Urinary bladder (tissue), 4 donors: ENCODE measurements around the gene PROSER1. TPM values are rescaled to one million over a fixed set of nuclear protein-coding genes. Genes with fewer than 3 reads are reported as not detected.
"Not testable (repeated sequence)": the region's sequence is repeated elsewhere in the genome, so short reads cannot be mapped to it uniquely, and the experiment has no call there.

Experiments used
- DNase-seq: peaks from one replicate; pipeline ENCODE4 v3.0.0-alpha.2; 2015; ENCODE audit errors: extremely low spot score
- H3K27ac ChIP-seq: one replicate; pipeline ENCODE4 v1.5.1; 2013; ENCODE audit warnings: low read depth, mild to moderate bottlenecking, moderate library complexity
- H3K36me3 ChIP-seq: one replicate; pipeline ENCODE4 v1.6.1; 2013; ENCODE audit warnings: mild to moderate bottlenecking, moderate library complexity; ENCODE audit not compliant: insufficient read depth
- H3K4me1 ChIP-seq: one replicate; pipeline ENCODE4 v1.6.1; 2013; ENCODE audit warnings: mild to moderate bottlenecking, moderate library complexity; ENCODE audit not compliant: insufficient read depth
- H3K4me3 ChIP-seq: one replicate; pipeline ENCODE4 v1.5.1; 2013; ENCODE audit warnings: low read depth, low read length
- WGBS: extraction: QIAGEN DNeasy Blood & Tissue Kit; methylation state at CpG from one replicate; pipeline ENCODE4 v1.1.7; 2013; 5-methylcytosine and 5-hydroxymethylcytosine counted together
- polyA plus RNA-seq: library from polyadenylated mRNA; stranded (reverse); fragments of 200-250 nt; gene quantifications from one replicate; pipeline ENCODE4 v1.2.3, GENCODE V29; 2013
- total RNA-seq: library from RNA; depleted of rRNA; stranded (reverse); fragments of >200 nt; gene quantifications from one replicate; pipeline ENCODE4 v1.2.3, GENCODE V29; 2014
- donor health status: healthy with polysubstance abuse.
- donor health status: healthy.

PROSER1 gene
- 33.8 TPM for total RNA-seq
- polyA plus RNA-seq = 8.1 TPM

DNA sequence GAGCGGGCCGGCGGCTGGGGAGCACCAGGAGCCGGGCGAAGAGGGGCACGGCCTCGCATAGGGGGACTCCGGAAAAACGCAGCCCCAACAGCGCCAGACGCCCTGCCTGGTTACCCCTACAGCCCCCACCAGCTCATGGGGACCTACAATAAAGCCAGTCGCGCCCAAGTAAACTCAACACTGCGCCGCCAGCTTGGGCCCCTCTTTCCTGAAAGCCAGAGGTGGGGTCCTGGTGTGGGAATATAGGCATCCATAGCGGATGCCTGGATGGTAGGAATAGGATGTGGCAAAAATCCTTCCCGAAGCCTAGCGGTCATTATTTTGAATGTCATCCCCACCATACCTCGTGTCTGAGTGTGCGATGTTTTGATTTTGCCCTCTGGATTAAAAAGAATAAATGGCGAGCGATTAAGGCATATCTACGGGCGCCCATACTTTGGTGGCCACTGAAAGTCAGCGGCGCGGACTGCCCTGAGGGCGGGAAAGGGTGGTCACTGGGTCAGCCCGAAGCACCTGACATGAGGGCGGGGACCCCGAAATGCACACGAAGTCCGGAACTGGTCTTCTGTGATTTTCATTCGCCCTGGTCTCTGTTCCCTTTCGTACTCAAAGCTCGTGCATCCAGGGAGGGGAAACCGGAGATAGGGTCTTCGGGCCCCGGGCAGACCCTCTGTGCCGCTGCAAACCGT, at the start of gene PROSER1, which contains the start of gene NHLRC3:
PROSER1 (minus strand) TSS at position 210 of the 689 bp plus-strand sequence. CDS start 847 bp downstream, outside the sequence.
NHLRC3 (plus strand) TSS at position 577 of the 689 bp plus-strand sequence. CDS start 184 bp downstream, outside the sequence.
- peak within 1 kb of the TSS; percentile 82 for H3K27ac ChIP-seq
- peak within 1 kb of the TSS; percentile 87 for H3K4me3 ChIP-seq
- H3K36me3 ChIP-seq = no peaks in the 10 kb centered on the region
- under 1% methylated on average over 41 of the region's 41 CpGs for WGBS
- peaks cover 3% of the 10 kb centered on the region for H3K4me1 ChIP-seq
- peak; percentile 97 for DNase-seq

DNA sequence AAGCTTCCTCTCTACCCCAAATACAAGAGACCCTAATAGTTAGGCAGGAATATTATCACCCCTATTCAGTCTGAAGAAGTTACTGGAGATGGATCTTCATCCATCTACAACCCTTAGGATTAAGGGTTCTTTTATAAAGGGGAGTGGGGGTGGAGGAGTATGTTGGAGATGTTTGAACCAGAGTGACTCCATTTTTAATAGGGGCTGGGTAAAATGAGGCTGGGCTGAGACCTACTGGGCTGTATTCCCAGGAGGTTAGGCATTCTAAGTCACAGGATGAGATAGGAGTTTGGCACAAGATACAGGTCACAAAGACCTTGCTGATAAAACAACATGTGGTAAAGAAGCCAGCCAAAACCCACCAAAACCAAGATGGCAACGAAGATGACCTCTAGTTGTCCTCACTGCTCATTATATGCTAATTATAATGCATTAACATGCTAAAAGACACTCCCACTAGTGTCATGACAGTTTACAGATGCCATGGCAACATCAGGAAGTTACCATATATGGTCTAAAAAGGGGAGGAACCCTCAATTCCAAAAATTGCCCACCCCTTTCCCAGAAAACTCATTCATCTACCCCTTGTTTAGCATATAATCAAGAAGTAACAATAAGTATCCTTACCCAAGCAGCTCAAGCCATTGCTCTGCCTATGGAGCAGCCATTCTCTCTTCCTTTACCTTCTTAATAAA, 48.5 kb upstream of the PROSER1 start:
- not testable (repeated sequence) for H3K4me3 ChIP-seq, H3K36me3 ChIP-seq, DNase-seq, H3K4me1 ChIP-seq, H3K27ac ChIP-seq
- WGBS = 56% methylated on average over 1 of the region's 1 CpG

DNA sequence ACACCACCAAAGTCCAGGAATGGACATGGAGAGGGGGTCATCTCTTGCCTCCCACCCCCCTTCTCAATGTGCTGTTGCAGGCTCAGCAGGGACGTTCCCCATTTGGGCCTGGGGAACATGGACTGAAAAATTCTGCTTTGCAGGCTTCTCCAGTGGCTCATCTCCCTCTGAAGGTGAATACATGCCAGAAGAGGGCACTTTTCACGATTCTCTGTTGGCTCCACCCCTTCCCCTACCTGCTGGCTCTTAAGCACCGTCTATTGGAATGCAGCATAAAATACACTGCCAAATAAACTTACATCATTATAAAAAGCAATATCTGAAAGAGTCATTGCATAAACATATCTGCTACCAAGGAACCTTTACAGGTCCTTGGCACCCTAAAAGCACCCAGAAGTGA, 36.1 kb upstream of the PROSER1 start:
- Histone ChIP-seq H3K4me3 (no peak overlapping the region), H3K36me3 (no peaks in the 10 kb centered on the region), H3K27ac (no peak overlapping the region), H3K4me1 (no peaks in the 10 kb centered on the region)
- WGBS = 49% methylated on average over 3 of the region's 3 CpGs
- no peak for DNase-seq

DNA sequence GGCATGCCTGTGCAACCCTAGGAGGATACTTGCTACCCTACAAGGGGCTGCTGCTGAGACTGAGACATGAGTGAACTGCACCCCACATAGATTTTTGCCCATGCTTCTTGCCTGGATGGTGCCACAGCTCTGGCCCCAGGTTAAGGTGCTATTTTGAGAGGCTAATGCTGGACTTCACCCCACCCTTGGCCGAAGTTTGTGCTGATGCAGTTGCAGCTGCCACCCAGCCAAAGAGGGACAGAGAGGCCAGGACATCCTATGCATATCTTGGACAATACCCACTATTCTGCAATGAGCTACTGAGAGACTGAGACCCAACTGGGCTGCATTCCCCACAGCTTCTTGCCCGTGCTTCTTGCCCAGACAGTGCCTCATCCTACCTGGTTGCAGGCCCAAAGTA, 35.0 kb upstream of the PROSER1 start:
- H3K4me3 ChIP-seq = no peak overlapping the region
- no peaks in the 10 kb centered on the region for H3K36me3 ChIP-seq
- no peak overlapping the region for H3K27ac ChIP-seq
- no peak for DNase-seq
- H3K4me1 ChIP-seq = no peaks in the 10 kb centered on the region
- 89% methylated on average over 2 of the region's 2 CpGs for WGBS

DNA sequence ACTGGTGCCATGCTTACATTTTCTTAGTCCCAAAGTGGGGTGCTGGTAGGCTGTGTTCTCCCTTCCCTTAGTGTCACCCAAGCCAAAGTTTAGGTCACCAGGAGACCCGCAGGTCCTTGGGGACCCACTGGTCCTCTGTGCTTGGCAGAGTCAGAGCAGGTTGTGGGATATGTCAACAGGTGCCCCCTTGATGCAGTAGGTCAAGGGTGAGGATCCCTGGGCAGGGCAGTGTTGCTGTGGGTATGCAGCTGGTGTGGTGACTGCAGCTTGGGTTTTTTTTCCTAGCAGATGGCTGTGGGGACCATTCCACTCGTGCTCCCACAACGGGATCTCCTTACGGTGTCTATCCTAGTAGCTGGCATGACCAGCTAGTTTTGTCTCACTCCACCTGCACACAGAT, 24.1 kb upstream of the PROSER1 start:
- Histone ChIP-seq H3K36me3 (peaks cover 1% of the 10 kb centered on the region), H3K4me1 (no peaks in the 10 kb centered on the region), H3K27ac (no peak overlapping the region), H3K4me3 (no peak overlapping the region)
- WGBS = 97% methylated on average over 4 of the region's 4 CpGs
- DNase-seq = no peak

GRCh38 chr13:39058040-39058439, 20.2 kb upstream of the PROSER1 start:
- Histone ChIP-seq H3K4me3 (no peak overlapping the region), H3K27ac (no peak overlapping the region), H3K36me3 (peaks cover 1% of the 10 kb centered on the region), H3K4me1 (no peaks in the 10 kb centered on the region)
- no peak for DNase-seq

GRCh38 chr13:39056018-39056417, 18.1 kb upstream of the PROSER1 start:
- 97% methylated on average over 1 of the region's 1 CpG for WGBS
- H3K27ac ChIP-seq = no peak overlapping the region
- H3K36me3 ChIP-seq = peaks cover 1% of the 10 kb centered on the region
- DNase-seq = no peak
- no peak overlapping the region for H3K4me3 ChIP-seq
- H3K4me1 ChIP-seq = no peaks in the 10 kb centered on the region

- WGBS = 83% methylated on average over 3 of the region's 3 CpGs
- no peak overlapping the region for H3K4me3 ChIP-seq
These were observed 16.2 kb upstream of the PROSER1 start for GRCh38 chr13:39054112-39054511.

DNA sequence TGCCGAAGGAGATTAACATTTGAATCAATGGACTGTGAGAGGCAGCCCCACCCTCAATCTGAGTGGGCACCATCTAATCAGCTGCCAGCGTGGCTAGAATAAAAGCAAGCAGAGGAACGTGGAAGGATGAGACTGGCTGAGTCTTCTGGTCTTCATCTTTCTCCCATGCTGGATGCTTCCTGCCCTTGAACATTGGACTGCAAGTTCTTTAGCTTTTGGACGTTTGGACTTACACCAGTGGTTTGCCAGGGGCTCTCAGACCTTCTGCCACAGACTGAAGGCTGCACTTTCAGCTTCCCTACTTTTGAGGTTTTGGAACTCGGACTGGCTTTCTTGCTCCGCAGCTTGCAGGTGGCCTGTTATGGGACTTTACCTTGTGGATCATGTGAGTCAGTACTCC, 15.1 kb upstream of the PROSER1 start:
- H3K27ac ChIP-seq = no peak overlapping the region

More at GRCh38 chr13:39054112-39054511, 16.2 kb upstream of the PROSER1 start:
- Histone ChIP-seq H3K27ac (no peak overlapping the region), H3K4me1 (no peaks in the 10 kb centered on the region), H3K36me3 (no peaks in the 10 kb centered on the region)
- DNase-seq = no peak

GRCh38 chr13:39051157-39051556, 13.3 kb upstream of the PROSER1 start:
- H3K27ac ChIP-seq = no peak overlapping the region
- no peak for DNase-seq
- H3K36me3 ChIP-seq = peaks cover 1% of the 10 kb centered on the region
- H3K4me3 ChIP-seq = no peak overlapping the region
- no peaks in the 10 kb centered on the region for H3K4me1 ChIP-seq
- 47% methylated on average over 1 of the region's 1 CpG for WGBS

More for the DNA sequence above, 15.1 kb upstream of the PROSER1 start:
- DNase-seq = no peak
- Histone ChIP-seq H3K4me3 (no peak overlapping the region), H3K4me1 (no peaks in the 10 kb centered on the region), H3K36me3 (no peaks in the 10 kb centered on the region)
- 76% methylated on average over 6 of the region's 6 CpGs for WGBS

- peaks cover 1% of the 10 kb centered on the region for H3K36me3 ChIP-seq
- H3K27ac ChIP-seq = no peak overlapping the region
- no peak overlapping the region for H3K4me3 ChIP-seq
- DNase-seq = no peak
- H3K4me1 ChIP-seq = no peaks in the 10 kb centered on the region
- WGBS = 87% methylated on average over 3 of the region's 3 CpGs
These were observed 11.4 kb upstream of the PROSER1 start for GRCh38 chr13:39049274-39049673.

GRCh38 chr13:39048806-39049205, 10.9 kb upstream of the PROSER1 start:
- Histone ChIP-seq H3K4me3 (no peak overlapping the region), H3K36me3 (peaks cover 1% of the 10 kb centered on the region), H3K27ac (no peak overlapping the region), H3K4me1 (no peaks in the 10 kb centered on the region)
- DNase-seq = no peak

- no peak for DNase-seq
These were observed 9.7 kb upstream of the PROSER1 start for GRCh38 chr13:39047560-39047959.

DNA sequence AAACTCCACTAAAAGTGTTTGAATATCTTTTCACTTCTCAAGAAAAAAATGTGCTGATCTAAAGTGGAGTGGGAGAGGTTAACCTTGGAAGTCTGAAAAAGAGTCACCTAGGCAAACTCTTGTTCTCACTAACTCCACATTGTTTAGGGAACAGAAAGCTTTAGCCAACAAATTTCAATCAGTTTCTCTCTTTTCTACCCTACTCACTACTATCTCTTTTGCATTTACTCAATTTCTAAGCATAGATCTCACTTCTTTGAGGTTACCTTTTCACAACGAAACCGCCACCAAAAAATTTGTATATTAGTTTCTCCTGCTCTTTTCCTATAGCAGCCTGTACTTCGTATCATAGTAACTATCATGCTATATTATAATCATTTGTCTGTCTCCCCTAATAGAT, 6.6 kb upstream of the PROSER1 start:
- no peak for DNase-seq
- no peak overlapping the region for H3K4me3 ChIP-seq
- H3K36me3 ChIP-seq = peaks cover 1% of the 10 kb centered on the region
- H3K27ac ChIP-seq = no peak overlapping the region
- 97% methylated on average over 3 of the region's 3 CpGs for WGBS
- H3K4me1 ChIP-seq = peaks cover under 1% of the 10 kb centered on the region

More at GRCh38 chr13:39047560-39047959, 9.7 kb upstream of the PROSER1 start:
- H3K4me3 ChIP-seq = no peak overlapping the region
- H3K36me3 ChIP-seq = peaks cover 1% of the 10 kb centered on the region
- no peak overlapping the region for H3K27ac ChIP-seq
- WGBS = 31% methylated on average over 2 of the region's 2 CpGs
- H3K4me1 ChIP-seq = no peaks in the 10 kb centered on the region
